CD14-positive monocyte (primary cell): ENCODE data around the gene SERPINA3. TPM values are rescaled to one million over a fixed set of nuclear protein-coding genes. Genes with fewer than 3 reads are reported as not detected.

ENCODE experiments used
- DNase-seq, 3 donors: peaks; one replicate each; pipeline ENCODE4 v3.0.0-alpha.2; 2011 to 2022
- H2AFZ ChIP-seq: 2 replicates; pipeline ENCODE4 v1.6.0; 2012; ENCODE audit warnings: mild to moderate bottlenecking, low read depth, low read length, inconsistent platforms; ENCODE audit not compliant: insufficient read depth, poor library complexity, severe bottlenecking
- H3K27ac ChIP-seq, 2 donors: 1 replicate in 1 of 2; 2 replicates in 1 of 2; pipeline ENCODE4 v1.5.1; 2012 to 2013; ENCODE audit warnings: low read length in 2 of 2, control low read depth in 1 of 2, inconsistent platforms in 1 of 2, low read depth in 1 of 2, mild to moderate bottlenecking in 1 of 2
- H3K27me3 ChIP-seq, 2 donors: one replicate each; pipeline versions ENCODE4 v1.6.0 to v1.6.1; 2011 to 2013; ENCODE audit warnings: low read length in 2 of 2; ENCODE audit not compliant: control insufficient read depth in 2 of 2, insufficient read depth in 2 of 2
- H3K36me3 ChIP-seq, 2 donors: replicated peaks in 1 of 2; 1 replicate in 1 of 2; 2 replicates in 1 of 2; pipeline versions ENCODE4 v1.5.1 to v1.6.1; 2012 to 2013; ENCODE audit warnings: low read length in 2 of 2, control low read depth in 1 of 2, inconsistent platforms in 1 of 2, mild to moderate bottlenecking in 1 of 2; ENCODE audit not compliant: insufficient read depth in 2 of 2, control insufficient read depth in 1 of 2
- H3K4me1 ChIP-seq, 2 donors: 1 replicate in 1 of 2; 2 replicates in 1 of 2; pipeline versions ENCODE4 v1.5.1 to v1.6.1; 2012 to 2013; ENCODE audit warnings: low read length in 2 of 2, control low read depth in 1 of 2, inconsistent platforms in 1 of 2, mild to moderate bottlenecking in 1 of 2, moderate library complexity in 1 of 2; ENCODE audit not compliant: insufficient read depth in 2 of 2, control insufficient read depth in 1 of 2
- H3K4me2 ChIP-seq: replicated peaks from 2 replicates; pipeline ENCODE3; 2012; ENCODE audit warnings: low read length, moderate library complexity, mild to moderate bottlenecking; ENCODE audit not compliant: poor library complexity, severe bottlenecking; ENCODE audit errors: extremely low read depth
- H3K4me3 ChIP-seq, 3 experiments: fragments of 200-600 bp in 1 of 3; sonication (generic) in 1 of 3; replicated peaks in 1 of 3; 1 replicate in 2 of 3; 2 replicates in 1 of 3; pipeline ENCODE4 v1.5.1; 2011 to 2013; ENCODE audit warnings: low read length in 3 of 3, mild to moderate bottlenecking in 3 of 3, control low read depth in 2 of 3, low read depth in 2 of 3, inconsistent platforms in 1 of 3, moderate library complexity in 1 of 3
- H3K79me2 ChIP-seq: 2 replicates; pipeline ENCODE4 v1.6.0; 2012; ENCODE audit warnings: mild to moderate bottlenecking, control low read depth, inconsistent platforms, low read length, moderate library complexity; ENCODE audit not compliant: insufficient read depth
- H3K9ac ChIP-seq: 2 replicates; pipeline ENCODE4 v1.6.0; 2017; ENCODE audit warnings: low read length, mild to moderate bottlenecking; ENCODE audit not compliant: insufficient read depth, poor library complexity, severe bottlenecking
- H3K9me3 ChIP-seq, 2 donors: replicated peaks in 1 of 2; 1 replicate in 1 of 2; 2 replicates in 1 of 2; pipeline versions ENCODE4 v1.5.1 to v1.6.1; 2012 to 2013; ENCODE audit warnings: low read length in 2 of 2, control low read depth in 1 of 2; ENCODE audit not compliant: control insufficient read depth in 1 of 2, insufficient read depth in 1 of 2
- H4K20me1 ChIP-seq: 2 replicates; pipeline ENCODE4 v1.6.0; 2012; ENCODE audit warnings: mild to moderate bottlenecking, low read length, control low read depth, moderate library complexity; ENCODE audit not compliant: insufficient read depth
- H3K27ac Mint-ChIP-seq, 7 donors: one replicate each; pipeline ENCODE4 v1.8.0; 2020; ENCODE audit warnings: mild to moderate bottlenecking in 7 of 7, mixed read lengths in 7 of 7, moderate library complexity in 6 of 7, inconsistent platforms in 2 of 7
- H3K27me3 Mint-ChIP-seq, 3 donors: one replicate each; pipeline ENCODE4 v1.8.0; 2021 to 2022; ENCODE audit warnings: low read depth in 3 of 3, mild to moderate bottlenecking in 3 of 3, mixed read lengths in 3 of 3, moderate library complexity in 3 of 3, inconsistent platforms in 1 of 3
- H3K36me3 Mint-ChIP-seq, 2 donors: one replicate each; pipeline ENCODE4 v1.8.0; 2020; ENCODE audit warnings: mixed read lengths in 2 of 2, inconsistent platforms in 1 of 2, mild to moderate bottlenecking in 1 of 2
- H3K4me1 Mint-ChIP-seq: one replicate; pipeline ENCODE4 v1.8.0; 2020; ENCODE audit warnings: mild to moderate bottlenecking, mixed read lengths
- H3K4me3 Mint-ChIP-seq, 2 donors: one replicate each; pipeline ENCODE4 v1.8.0; 2020; ENCODE audit warnings: mild to moderate bottlenecking in 2 of 2, mixed read lengths in 2 of 2, moderate library complexity in 1 of 2
- H3K9me3 Mint-ChIP-seq, 7 donors: one replicate each; pipeline ENCODE4 v1.8.0; 2020 to 2022; ENCODE audit warnings: mixed read lengths in 7 of 7, mild to moderate bottlenecking in 6 of 7, moderate library complexity in 6 of 7, inconsistent platforms in 2 of 7
- CTCF ChIP-seq: fragments of 200-600 bp; IDR thresholded peaks from one replicate; pipeline ENCODE4 v1.8.0; 2022; ENCODE audit warnings: antibody characterized with exemption, mild to moderate bottlenecking
- WGBS: methylation state at CpG from one replicate; pipeline ENCODE4 v1.1.5; 2013; ENCODE audit warnings: missing lambda C conversion rate; ENCODE audit not compliant: insufficient coverage; 5-methylcytosine and 5-hydroxymethylcytosine counted together
- intact Hi-C, 2 donors: fragments of 100-400 bp; cut with micrococcal nuclease; formaldehyde crosslinking; loops; one replicate each; pipeline versions ENCODE4 v1.15.0 to v1.15.1; 2023
- polyA plus RNA-seq, 3 donors: library from polyadenylated mRNA; depleted of rRNA in 1 of 3; unstranded in 2 of 3; stranded (reverse) in 1 of 3; fragments of 300-500 nt in 2 of 3; fragments of >200 nt in 1 of 3; fragmentation: Illumina TruSeq in 2 of 3; gene quantifications; 1 replicate in 2 of 3; 2 replicates in 1 of 3; pipeline ENCODE4 v1.2.3, GENCODE V29; 2012 to 2021

Gene SERPINA3
- polyA plus RNA-seq, 3 donors = not detected

- H3K79me2 ChIP-seq = no peaks in the 10 kb centered on the region
- Mint-ChIP-seq H3K4me3 (no peak overlapping the region), H3K9me3 (peaks cover 3 to 11% (median 9%) of the 10 kb centered on the region in 7 donors), H3K27me3 (peaks cover 1 to 6% (median 6%) of the 10 kb centered on the region in 3 donors), H3K36me3 (no peaks in the 10 kb centered on the region), H3K4me1 (no peaks in the 10 kb centered on the region), H3K27ac (no peak overlapping the region)
- intact Hi-C loops = no loop called here
- H3K27ac ChIP-seq = no peak overlapping the region
- DNase-seq = no peak
- H3K4me2 ChIP-seq = no peak overlapping the region
- no peaks in the 10 kb centered on the region for H3K4me1 ChIP-seq
- WGBS = 90% methylated on average over 15 of the region's 18 CpGs
- no peak overlapping the region for H3K9ac ChIP-seq
- no peaks in the 10 kb centered on the region for H4K20me1 ChIP-seq
- H2AFZ ChIP-seq = no peak overlapping the region
- TF ChIP-seq CTCF = no peak
- H3K36me3 ChIP-seq = no peaks in the 10 kb centered on the region
- peaks cover 9% of the 10 kb centered on the region in 2 donors for H3K9me3 ChIP-seq
- H3K27me3 ChIP-seq = no peaks in the 10 kb centered on the region
- no peak overlapping the region for H3K4me3 ChIP-seq
Measured at GRCh38 chr14:94643316-94644101, 31.3 kb downstream of the SERPINA3 start.

- no peaks in the 10 kb centered on the region for H3K79me2 ChIP-seq
- DNase-seq = no peak
- no peaks in the 10 kb centered on the region for H3K36me3 Mint-ChIP-seq
- H4K20me1 ChIP-seq = no peaks in the 10 kb centered on the region
- peaks cover 3 to 17% (median 11%) of the 10 kb centered on the region in 7 donors for H3K9me3 Mint-ChIP-seq
- H3K4me3 Mint-ChIP-seq = no peak overlapping the region
- H3K4me1 ChIP-seq = no peaks in the 10 kb centered on the region
- WGBS = 75% methylated on average over 2 of the region's 4 CpGs
- no peak overlapping the region for H3K4me3 ChIP-seq
- H3K9ac ChIP-seq = no peak overlapping the region
- no peak overlapping the region for H3K27ac ChIP-seq
- TF ChIP-seq CTCF = no peak
- intact Hi-C loops = no loop called here
- no peak overlapping the region for H2AFZ ChIP-seq
- H3K27me3 Mint-ChIP-seq = peaks cover 1 to 7% (median 6%) of the 10 kb centered on the region in 3 donors
- peaks cover 15% of the 10 kb centered on the region in 2 donors for H3K9me3 ChIP-seq
- no peak overlapping the region for H3K27ac Mint-ChIP-seq
- H3K4me1 Mint-ChIP-seq = no peaks in the 10 kb centered on the region
- H3K27me3 ChIP-seq = no peaks in the 10 kb centered on the region
- no peaks in the 10 kb centered on the region for H3K36me3 ChIP-seq
- H3K4me2 ChIP-seq = no peak overlapping the region
Measured at GRCh38 chr14:94644102-94644535, 31.9 kb downstream of the SERPINA3 start.
